Dermis microvascular lymphatic vessel endothelial cell (primary cell): ENCODE data around the gene MAD1L1. TPM values are rescaled to one million over a fixed set of nuclear protein-coding genes. Genes with fewer than 3 reads are reported as not detected.

Source experiments
- DNase-seq, 2 donors: peaks; one replicate each; pipeline versions ENCODE4 v3.0.0 to v3.0.0-alpha.2; 2010; ENCODE audit warnings: low read depth in 2 of 2
- total RNA-seq: library from RNA; depleted of rRNA; stranded (reverse); fragments of >200 nt; gene quantifications from 2 replicates; pipeline ENCODE4 v1.2.1, GENCODE V29; 2014

The MAD1L1 gene
- total RNA-seq, 1 donor from 2014 or later: 41.1 TPM

DNA sequence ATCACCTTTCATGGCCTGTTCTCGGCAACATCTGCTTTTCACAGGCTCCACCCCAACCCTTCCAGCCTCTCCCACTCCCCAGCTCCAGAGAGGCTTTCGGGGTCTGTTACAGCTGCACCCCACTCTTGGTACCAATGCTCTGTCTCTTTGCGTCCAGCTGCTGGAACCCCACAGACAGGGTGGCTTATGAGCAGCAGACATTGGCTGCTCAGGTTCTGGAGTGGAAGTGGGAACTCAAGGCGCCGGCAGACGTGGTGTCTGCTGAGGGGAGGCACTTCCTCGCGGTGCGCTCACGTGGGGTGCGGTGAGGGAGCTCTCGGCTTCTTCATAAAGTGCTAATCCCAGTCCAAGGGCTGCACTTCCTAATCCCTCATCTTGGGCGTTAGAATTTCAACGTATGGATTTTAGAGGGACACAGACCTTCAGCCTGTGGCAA lies 377.0 kb downstream of the MAD1L1 start:
- no peak for DNase-seq

DNA sequence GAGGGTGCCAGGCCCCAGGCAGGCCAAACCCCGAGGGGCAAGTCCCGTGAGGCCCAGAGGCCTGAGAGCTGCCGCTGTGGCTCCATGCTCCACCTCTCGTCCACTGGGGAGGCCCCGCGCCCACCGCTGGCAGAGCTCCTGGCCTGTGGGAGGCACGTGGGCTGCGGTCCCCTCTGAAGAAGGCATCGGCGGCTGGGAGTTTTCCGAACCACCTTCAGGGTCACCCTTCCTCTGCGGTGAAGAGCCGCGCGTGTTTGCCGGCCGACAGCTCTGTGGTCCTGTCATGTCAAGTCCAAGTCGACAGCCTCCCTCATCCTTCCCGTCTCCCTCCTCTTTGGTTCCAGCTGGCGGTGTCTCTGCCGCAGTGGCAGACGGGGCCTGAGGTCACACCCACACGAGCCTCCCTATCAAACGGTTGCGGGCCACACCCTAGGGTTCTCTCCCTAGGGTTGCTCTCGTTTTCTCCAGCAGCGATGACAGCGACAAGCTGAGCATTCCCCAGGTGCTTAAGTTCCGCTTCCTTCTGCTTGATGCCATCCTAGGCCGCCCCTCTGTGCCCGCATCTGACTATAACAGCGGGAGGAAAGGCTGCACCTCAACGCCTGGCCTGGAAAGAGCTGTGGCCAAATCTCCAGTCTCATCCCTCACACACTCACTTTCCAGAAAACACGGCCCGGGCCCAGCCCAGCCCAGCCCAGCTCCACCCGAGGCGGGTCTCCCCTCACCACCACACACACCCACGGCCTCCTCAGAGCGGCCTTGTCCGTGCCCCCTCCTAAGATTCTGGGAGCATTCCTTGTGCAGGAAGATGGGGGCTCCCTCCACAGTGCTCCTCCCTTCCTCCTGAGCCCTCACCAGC lies 377.6 kb downstream of the MAD1L1 start:
- no peak for DNase-seq

- DNase-seq: no peak
These were observed 378.5 kb downstream of the MAD1L1 start for GRCh38 chr7:1853986-1854865.

GRCh38 chr7:1853431-1853985 lies 379.2 kb downstream of the MAD1L1 start:
- DNase-seq: no peak

- no peak for DNase-seq
These were observed 380.0 kb downstream of the MAD1L1 start for GRCh38 chr7:1852517-1853430.

DNA sequence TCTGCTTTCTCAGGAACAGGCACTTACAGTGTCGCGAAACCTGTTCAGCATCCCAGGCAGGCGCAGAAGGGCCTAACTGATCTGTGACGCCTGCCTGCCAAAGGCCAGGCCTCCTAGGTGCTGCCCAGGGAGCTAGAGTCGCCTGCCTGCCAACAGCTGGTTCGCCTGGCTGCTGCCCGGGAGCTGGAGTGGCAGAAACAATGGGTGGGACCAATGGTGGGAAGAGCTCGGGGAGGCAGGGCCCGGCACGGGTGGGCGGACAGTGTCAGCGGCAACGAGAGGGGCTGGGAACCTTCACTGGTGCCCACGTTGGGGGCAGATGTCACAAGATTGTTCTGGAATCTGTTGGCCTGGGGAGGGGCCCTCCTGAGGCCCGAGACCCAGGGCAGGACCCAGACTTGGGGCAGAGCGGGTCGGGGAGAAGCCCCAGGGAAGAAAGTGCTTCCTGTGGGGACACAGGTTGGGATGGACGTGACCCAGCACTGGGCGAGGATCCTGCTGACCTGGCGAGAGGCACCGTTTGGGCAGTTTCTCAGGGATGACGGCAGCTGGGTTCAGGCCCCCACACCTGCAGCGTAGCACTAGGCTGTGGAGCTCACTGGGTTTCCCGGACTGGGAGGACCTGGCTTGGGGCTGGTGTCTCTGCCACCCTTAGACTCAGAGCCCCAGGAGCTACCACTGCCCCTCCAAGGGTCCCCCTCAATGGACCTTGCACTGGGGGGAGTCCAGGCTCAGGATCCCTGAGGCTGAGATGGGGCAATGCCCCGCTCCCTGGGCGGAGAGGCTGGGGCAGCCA lies 380.8 kb downstream of the MAD1L1 start:
- no peak for DNase-seq

GRCh38 chr7:1850976-1851571 lies 381.7 kb downstream of the MAD1L1 start:
- no peak for DNase-seq

DNA sequence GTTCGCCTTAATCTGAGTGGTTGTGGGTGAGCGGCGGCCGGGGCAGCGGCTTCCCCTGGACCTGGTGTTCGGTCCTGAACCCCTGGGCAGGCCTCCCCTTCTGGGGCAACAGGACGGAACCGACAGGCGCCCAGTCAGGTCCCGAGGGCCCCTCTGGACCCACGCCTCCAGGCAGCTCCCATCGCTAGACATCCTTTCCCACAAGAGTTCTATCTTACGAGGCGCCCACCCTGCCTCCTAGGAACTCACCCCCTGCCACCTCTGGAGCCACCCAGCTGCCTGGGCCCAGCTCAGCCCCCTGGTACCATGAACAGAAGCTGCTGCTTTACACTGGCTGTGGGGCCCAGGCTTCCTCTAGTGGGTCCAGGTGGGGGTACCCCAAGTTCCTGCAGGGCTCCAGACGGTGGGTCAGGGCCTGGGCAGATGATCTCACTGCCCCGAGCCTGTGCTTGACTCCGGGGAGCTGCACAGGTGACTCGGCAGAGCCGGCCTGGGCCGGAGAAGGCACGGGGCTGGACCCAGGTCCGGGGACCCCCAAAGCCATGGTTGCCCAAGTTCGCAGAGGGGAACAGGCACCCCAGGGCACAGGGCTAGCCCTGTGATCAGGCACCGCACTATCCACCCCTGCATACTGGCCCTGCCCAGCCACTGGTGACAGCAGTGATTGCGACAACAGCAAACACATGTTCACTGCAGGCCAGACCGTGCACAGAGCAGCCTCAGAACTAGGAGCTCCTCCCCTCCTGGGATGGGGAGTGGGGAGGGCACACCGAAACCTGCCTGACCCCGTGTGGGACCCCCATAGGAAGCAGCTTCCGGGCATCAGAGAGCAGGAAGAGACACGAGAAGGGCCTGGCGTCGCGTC lies 382.4 kb downstream of the MAD1L1 start:
- no peak for DNase-seq

DNA sequence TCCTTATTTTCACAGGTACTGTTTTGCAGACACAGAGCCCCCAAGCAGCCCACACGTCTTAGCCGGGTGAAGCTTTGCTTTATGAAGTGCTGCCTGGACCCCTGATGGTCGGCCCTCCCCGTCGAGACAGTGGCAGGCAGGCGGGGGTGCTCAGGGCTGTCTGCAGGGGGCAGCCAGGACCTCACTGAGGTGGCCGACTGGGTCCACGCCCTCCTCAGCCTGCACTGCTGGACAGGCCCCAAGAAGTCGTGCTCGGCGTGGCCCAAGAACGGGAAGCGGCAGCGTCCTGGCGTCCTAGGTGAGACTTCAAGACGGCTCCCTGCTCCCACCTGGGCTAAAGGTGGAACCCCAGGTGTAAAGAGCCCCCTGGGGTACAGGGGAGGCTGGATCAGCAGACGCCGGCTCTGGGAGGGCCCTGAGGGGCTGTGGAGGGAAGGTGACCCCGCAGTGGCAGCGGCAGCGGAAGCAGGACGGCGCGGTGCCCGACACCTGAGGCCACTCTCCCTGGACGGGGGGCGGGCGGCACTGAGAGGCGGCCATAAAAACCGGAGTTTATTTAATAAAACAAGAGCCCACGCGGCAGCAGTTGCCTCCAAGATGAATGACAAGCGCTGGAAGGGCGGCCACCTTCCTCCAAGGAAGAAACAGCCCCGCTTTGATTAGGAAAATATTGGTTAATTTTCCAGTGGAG lies 383.2 kb downstream of the MAD1L1 start:
- no peak for DNase-seq

DNA sequence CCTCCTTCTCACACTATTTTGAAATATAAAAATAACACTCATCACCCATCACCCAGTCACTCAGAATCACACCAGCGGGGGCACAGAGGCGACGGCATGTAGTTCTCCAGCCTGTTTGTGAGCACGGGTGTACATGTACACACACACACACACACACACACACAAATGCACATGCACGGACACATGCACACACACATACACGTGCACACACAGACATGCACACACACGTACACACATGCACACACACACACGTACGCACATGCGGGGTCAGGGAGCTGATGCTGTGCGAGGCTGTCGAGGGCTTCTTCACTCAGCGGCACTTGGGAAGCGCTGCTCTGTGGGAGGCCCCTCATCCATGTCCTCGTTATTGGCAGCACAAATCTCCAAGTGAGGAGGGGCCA lies 383.8 kb downstream of the MAD1L1 start:
- DNase-seq: no peak

- DNase-seq: peak in 1 of 2 donors; percentile 39
These were observed 384.6 kb downstream of the MAD1L1 start for GRCh38 chr7:1848013-1848640.

DNA sequence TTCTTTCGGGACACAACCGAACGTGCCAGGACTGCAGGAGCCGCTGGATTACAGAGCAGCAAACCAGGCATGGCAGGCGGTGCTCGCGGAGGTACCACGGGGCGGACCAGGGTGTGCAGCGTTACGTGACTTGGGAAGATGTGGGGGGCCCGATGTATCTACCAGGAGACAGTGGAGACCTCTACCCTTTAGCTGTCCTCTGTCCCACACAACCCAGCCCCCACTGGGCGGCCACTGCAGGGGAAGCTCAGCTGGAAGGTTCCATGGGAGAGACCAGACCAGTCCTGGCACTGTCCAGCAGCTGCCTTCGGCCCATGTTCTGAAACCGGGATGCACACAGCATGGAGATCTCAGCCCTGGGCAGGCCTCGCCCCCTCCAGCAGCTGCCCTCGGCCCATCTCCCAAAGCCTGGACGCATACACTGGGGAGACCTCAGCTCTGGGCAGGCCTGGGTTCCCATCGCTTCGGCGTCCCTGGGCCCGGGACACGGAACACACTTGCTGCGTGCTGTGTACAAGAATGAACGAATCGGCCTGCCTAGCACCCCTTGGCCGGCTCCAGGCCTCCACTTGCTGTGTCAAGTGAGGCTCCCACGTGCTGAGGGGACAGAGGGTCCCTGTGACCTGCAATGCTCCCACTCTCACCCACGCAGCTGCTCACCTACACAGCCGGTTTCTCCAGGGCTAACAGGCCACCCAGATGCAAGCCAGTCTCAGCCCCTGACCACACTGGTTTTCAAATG lies 385.3 kb downstream of the MAD1L1 start:
- DNase-seq: no peak

- DNase-seq: no peak
These were observed 386.2 kb downstream of the MAD1L1 start for GRCh38 chr7:1846331-1847065.

GRCh38 chr7:1845536-1846311 lies 387.0 kb downstream of the MAD1L1 start:
- no peak for DNase-seq

DNA sequence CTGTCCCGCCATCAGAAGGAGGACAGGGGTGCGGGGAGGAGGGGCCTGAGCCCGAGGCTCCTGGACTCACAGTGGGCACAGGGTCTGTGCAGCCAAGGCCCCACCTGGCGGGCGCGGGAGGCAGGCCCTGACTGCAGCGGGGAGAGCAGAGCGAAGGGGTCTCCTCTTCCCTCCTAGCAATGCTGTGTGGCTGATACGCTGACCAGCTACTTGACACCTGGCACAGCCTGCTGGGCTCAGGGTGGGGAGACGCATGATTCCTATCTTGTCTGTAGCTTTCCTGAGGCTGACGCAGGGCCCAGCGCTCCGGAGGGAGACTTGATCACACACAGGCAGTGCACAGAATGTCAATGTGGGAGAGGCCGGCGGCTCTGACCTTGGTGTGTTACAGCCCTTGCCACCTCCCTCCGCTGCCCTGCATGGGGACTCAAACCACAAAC lies 387.8 kb downstream of the MAD1L1 start:
- DNase-seq: no peak
